Caco-2 (cell line): ENCODE results near the gene PRKCQ. TPM values are rescaled to one million over a fixed set of nuclear protein-coding genes. Genes with fewer than 3 reads are reported as not detected.

Experiments used
- BruUV-seq: library from RNA; stranded (reverse); fragments of 400-500 nt; replicated peaks from 2 replicates; lab custom pipeline; 2021; lab: Mats Ljungman, UMichigan
- CTCF ChIA-PET: fragments of 300-600 bp; sonication (Branson Sonifier 250); formaldehyde crosslinking; loops from one replicate; lab custom pipeline; 2022; ENCODE audit warnings: antibody characterized with exemption; lab: Charles Lee
- POLR2A ChIA-PET: fragments of 300-600 bp; sonication (Branson Sonifier 250); formaldehyde crosslinking; loops from one replicate; lab custom pipeline; 2022; ENCODE audit warnings: antibody characterized with exemption; lab: Charles Lee
- DNase-seq, 2 experiments: peaks; one replicate each; pipeline versions ENCODE4 v3.0.0 to v3.0.0-alpha.2; 2020 to 2022
- H3K27me3 ChIP-seq: replicated peaks from 2 replicates; pipeline ENCODE4 v1.6.0; 2011; ENCODE audit warnings: low read length; ENCODE audit not compliant: control insufficient read depth, insufficient read depth
- H3K36me3 ChIP-seq: 2 replicates; pipeline ENCODE4 v1.5.1; 2011; ENCODE audit warnings: low read length; ENCODE audit not compliant: control insufficient read depth, insufficient read depth
- H3K4me1 ChIP-seq: fragments of 250-450 bp; sonication (Bioruptor Pico); 2 replicates; pipeline ENCODE4 v1.5.1; 2020; ENCODE audit warnings: mild to moderate bottlenecking
- H3K4me3 ChIP-seq: 2 replicates; pipeline ENCODE4 v1.5.1; 2011; ENCODE audit warnings: low read depth, mild to moderate bottlenecking, control low read depth, low read length
- H3K9me3 ChIP-seq: fragments of 250-450 bp; sonication (Bioruptor Pico); 2 replicates; pipeline ENCODE4 v1.5.1; 2020; ENCODE audit warnings: mild to moderate bottlenecking, moderate library complexity
- H3K27ac Mint-ChIP-seq: one replicate; pipeline ENCODE4 v1.8.0; 2022; ENCODE audit warnings: mixed read lengths; ENCODE audit not compliant: unreplicated experiment
- H3K27me3 Mint-ChIP-seq: one replicate; pipeline ENCODE4 v1.8.0; 2022; ENCODE audit warnings: mixed read lengths; ENCODE audit not compliant: insufficient read depth, unreplicated experiment
- H3K36me3 Mint-ChIP-seq: one replicate; pipeline ENCODE4 v1.8.0; 2022; ENCODE audit warnings: mild to moderate bottlenecking, mixed read lengths; ENCODE audit not compliant: insufficient read depth, unreplicated experiment
- H3K4me1 Mint-ChIP-seq: one replicate; pipeline ENCODE4 v1.8.0; 2022; ENCODE audit warnings: low read depth, mixed read lengths; ENCODE audit not compliant: unreplicated experiment
- H3K4me3 Mint-ChIP-seq: one replicate; pipeline ENCODE4 v1.8.0; 2022; ENCODE audit warnings: mild to moderate bottlenecking, moderate library complexity, mixed read lengths; ENCODE audit not compliant: unreplicated experiment
- H3K9me3 Mint-ChIP-seq: one replicate; pipeline ENCODE4 v1.8.0; 2022; ENCODE audit warnings: mixed read lengths; ENCODE audit not compliant: unreplicated experiment
- intact Hi-C: fragments of 100-400 bp; cut with micrococcal nuclease; formaldehyde crosslinking; loops from one replicate; pipeline ENCODE4 v1.10.0; 2022; ENCODE audit not compliant: unreplicated experiment
- total RNA-seq: library from RNA; stranded (reverse); gene quantifications from 2 replicates; pipeline ENCODE4 v1.2.3, GENCODE V29; 2022
- TF ChIP-seq, protein P1 (sequence below), 2 experiments: fragments of 200-600 bp in 1 of 2; IDR thresholded peaks; 1 replicate in 1 of 2; 2 replicates in 1 of 2; pipeline versions ENCODE4 v1.5.1 to v1.8.0; 2011 to 2022; ENCODE audit warnings: antibody characterized with exemption in 1 of 2, control low read depth in 1 of 2, inconsistent platforms in 1 of 2, low read depth in 1 of 2, low read length in 1 of 2, mild to moderate bottlenecking in 1 of 2, moderate library complexity in 1 of 2; ENCODE audit not compliant: insufficient read depth in 1 of 2, severe bottlenecking in 1 of 2, unreplicated experiment in 1 of 2

The PRKCQ gene
- total RNA-seq, 1 experiment from 2014 or later = 2.4 TPM

GRCh38 chr10:6528198-6528950 lies 51.7 kb downstream of the PRKCQ start:
- Histone ChIP-seq H3K4me3 (no peak overlapping the region), H3K4me1 (no peaks in the 10 kb centered on the region), H3K36me3 (no peaks in the 10 kb centered on the region), H3K27me3 (no peaks in the 10 kb centered on the region), H3K9me3 (no peaks in the 10 kb centered on the region)
- Mint-ChIP-seq H3K36me3 (no peaks in the 10 kb centered on the region), H3K9me3 (no peaks in the 10 kb centered on the region), H3K27ac (no peak overlapping the region), H3K4me1 (no peaks in the 10 kb centered on the region), H3K4me3 (no peak overlapping the region), H3K27me3 (peaks cover 31% of the 10 kb centered on the region)
- DNase-seq = no peak
- TF ChIP-seq, protein P1, sequence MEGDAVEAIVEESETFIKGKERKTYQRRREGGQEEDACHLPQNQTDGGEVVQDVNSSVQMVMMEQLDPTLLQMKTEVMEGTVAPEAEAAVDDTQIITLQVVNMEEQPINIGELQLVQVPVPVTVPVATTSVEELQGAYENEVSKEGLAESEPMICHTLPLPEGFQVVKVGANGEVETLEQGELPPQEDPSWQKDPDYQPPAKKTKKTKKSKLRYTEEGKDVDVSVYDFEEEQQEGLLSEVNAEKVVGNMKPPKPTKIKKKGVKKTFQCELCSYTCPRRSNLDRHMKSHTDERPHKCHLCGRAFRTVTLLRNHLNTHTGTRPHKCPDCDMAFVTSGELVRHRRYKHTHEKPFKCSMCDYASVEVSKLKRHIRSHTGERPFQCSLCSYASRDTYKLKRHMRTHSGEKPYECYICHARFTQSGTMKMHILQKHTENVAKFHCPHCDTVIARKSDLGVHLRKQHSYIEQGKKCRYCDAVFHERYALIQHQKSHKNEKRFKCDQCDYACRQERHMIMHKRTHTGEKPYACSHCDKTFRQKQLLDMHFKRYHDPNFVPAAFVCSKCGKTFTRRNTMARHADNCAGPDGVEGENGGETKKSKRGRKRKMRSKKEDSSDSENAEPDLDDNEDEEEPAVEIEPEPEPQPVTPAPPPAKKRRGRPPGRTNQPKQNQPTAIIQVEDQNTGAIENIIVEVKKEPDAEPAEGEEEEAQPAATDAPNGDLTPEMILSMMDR (IDR thresholded peaks at IDR 0.05; ENCODE audit: insufficient read depth in 1 of 2, low read depth in 1 of 2, low read length in 1 of 2, severe bottlenecking in 1 of 2, unreplicated experiment in 1 of 2) = no peak
- CTCF ChIA-PET = no interaction called here
- POLR2A ChIA-PET = no interaction called here
- BruUV-seq = no TSS peak
- intact Hi-C loops = no loop called here

DNA sequence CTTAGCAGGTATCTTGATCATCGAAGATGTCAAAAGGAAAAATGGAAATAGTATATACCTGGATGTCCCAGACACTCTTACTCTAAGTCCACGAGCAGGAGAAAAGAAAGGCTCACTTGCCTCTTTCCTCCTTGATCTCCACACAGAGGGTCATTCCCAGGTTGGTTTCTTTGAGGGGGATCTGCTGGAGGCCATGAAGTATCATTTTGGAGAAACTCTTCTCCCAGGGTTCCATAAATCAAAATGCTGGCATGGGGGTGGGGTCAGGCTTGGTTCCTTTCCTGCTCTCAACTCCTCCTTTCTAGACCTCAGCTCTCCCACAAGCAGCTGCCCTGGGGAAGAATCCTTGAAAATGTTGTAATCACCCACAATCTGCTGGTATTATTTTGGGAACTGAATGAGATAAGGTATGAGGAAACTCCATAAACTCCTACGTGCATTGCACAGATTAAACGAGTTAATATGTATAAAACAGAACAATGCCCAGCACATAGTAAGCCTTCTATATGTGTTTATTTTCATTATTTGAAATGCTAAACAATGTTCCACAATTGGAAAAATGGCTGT lies 54.4 kb downstream of the PRKCQ start:
- Mint-ChIP-seq H3K27ac (no peak overlapping the region), H3K4me1 (no peaks in the 10 kb centered on the region), H3K36me3 (no peaks in the 10 kb centered on the region), H3K27me3 (peaks cover 28% of the 10 kb centered on the region), H3K9me3 (no peaks in the 10 kb centered on the region), H3K4me3 (no peak overlapping the region)
- Histone ChIP-seq H3K4me3 (no peak overlapping the region), H3K4me1 (no peaks in the 10 kb centered on the region), H3K36me3 (no peaks in the 10 kb centered on the region), H3K27me3 (no peaks in the 10 kb centered on the region), H3K9me3 (no peaks in the 10 kb centered on the region)
- BruUV-seq = no TSS peak
- TF ChIP-seq, protein P1 (IDR thresholded peaks at IDR 0.05; ENCODE audit: insufficient read depth in 1 of 2, low read depth in 1 of 2, low read length in 1 of 2, severe bottlenecking in 1 of 2, unreplicated experiment in 1 of 2) = no peak
- intact Hi-C loops = no loop called here
- CTCF ChIA-PET = no interaction called here
- no peak for DNase-seq
- POLR2A ChIA-PET = no interaction called here

GRCh38 chr10:6522230-6522629 lies 57.8 kb downstream of the PRKCQ start:
- H3K9me3 Mint-ChIP-seq = no peaks in the 10 kb centered on the region
- no peak for DNase-seq
- CTCF ChIA-PET = no interaction called here
- no peaks in the 10 kb centered on the region for H3K4me1 Mint-ChIP-seq
- no peak overlapping the region for H3K4me3 Mint-ChIP-seq
- peaks cover 27% of the 10 kb centered on the region for H3K27me3 Mint-ChIP-seq
- Histone ChIP-seq H3K4me3 (no peak overlapping the region), H3K9me3 (no peaks in the 10 kb centered on the region), H3K4me1 (no peaks in the 10 kb centered on the region), H3K27me3 (no peaks in the 10 kb centered on the region), H3K36me3 (no peaks in the 10 kb centered on the region)
- intact Hi-C loops = no loop called here
- no peaks in the 10 kb centered on the region for H3K36me3 Mint-ChIP-seq
- POLR2A ChIA-PET = no interaction called here
- no TSS peak for BruUV-seq
- TF ChIP-seq, protein P1 (IDR thresholded peaks at IDR 0.05; ENCODE audit: insufficient read depth in 1 of 2, low read depth in 1 of 2, low read length in 1 of 2, severe bottlenecking in 1 of 2, unreplicated experiment in 1 of 2) = no peak
- no peak overlapping the region for H3K27ac Mint-ChIP-seq
